AG04449 (cell line): ENCODE measurements around the gene RNF146.
A peak's percentile ranks its signal among the peaks of the same experiment; 100 is the strongest.

Source experiments
- CTCF ChIA-PET: fragments of 350-600 bp; formaldehyde crosslinking; extraction: SDS; loops from one replicate; lab custom pipeline; 2021; ENCODE audit warnings: antibody characterized with exemption; lab: Yijun Ruan, JAX
- POLR2A ChIA-PET: fragments of 400-600, 350-600 bp; formaldehyde crosslinking; extraction: SDS; loops from one replicate; lab custom pipeline; 2020; ENCODE audit warnings: antibody characterized with exemption, inconsistent platforms; lab: Yijun Ruan, JAX
- DNase-seq: peaks from one replicate; pipeline ENCODE4 v3.0.0-alpha.2; 2010; ENCODE audit warnings: low read depth, low spot score
- H3K4me3 ChIP-seq: 2 replicates; pipeline ENCODE4 v1.5.1; 2011; ENCODE audit warnings: low read depth, mild to moderate bottlenecking, control low read depth, low read length
- CTCF ChIP-seq: IDR thresholded peaks from one replicate; pipeline ENCODE4 v1.5.1; 2011; ENCODE audit warnings: mild to moderate bottlenecking, moderate library complexity, low read length, control low read depth, inconsistent platforms; ENCODE audit not compliant: insufficient read depth; ENCODE audit errors: missing control alignments

Gene RNF146

GRCh38 chr6:127266892-127267645 is 405 bp downstream of the RNF146 start:
- ChIA-PET POLR2A (interaction anchor here (0.6 to 1.8 kb wide), 11 partner anchors 20 to 1281 kb away, joined by 3 to 9 read pairs (median 3); partner anchors contain the start of gene TRMT11), CTCF (interaction anchor here (0.6 to 3.0 kb wide), 32 partner anchors 9 to 1969 kb away, joined by 3 to 14 read pairs (median 4); no protein-coding TSS in a partner anchor)
- H3K4me3 ChIP-seq: peak overlapping the region; percentile 92
- DNase-seq: no peak
- no peak for TF ChIP-seq CTCF

GRCh38 chr6:127267646-127268625 is 1.3 kb downstream of the RNF146 start:
- ChIA-PET POLR2A (interaction anchor here (0.6 to 1.8 kb wide), 2 partner anchors 38 to 248 kb away, joined by 3 to 9 read pairs; no protein-coding TSS in a partner anchor), CTCF (interaction anchor here (1.5 to 3.0 kb wide), 7 partner anchors 16 to 271 kb away, joined by 3 to 13 read pairs (median 7); no protein-coding TSS in a partner anchor)
- H3K4me3 ChIP-seq: peak overlapping the region; percentile 92
- no peak for TF ChIP-seq CTCF
- no peak for DNase-seq

- ChIA-PET CTCF (interaction anchor here (1.4 kb wide), 1 partner anchor 82 kb away, joined by 3 read pairs; no protein-coding TSS in a partner anchor), POLR2A (no interaction called here)
- no peak for DNase-seq
- no peak overlapping the region for H3K4me3 ChIP-seq
- TF ChIP-seq CTCF: no peak
These were observed 5.9 kb downstream of the RNF146 start for GRCh38 chr6:127272576-127272975.

GRCh38 chr6:127273499-127273898 is 6.8 kb downstream of the RNF146 start:
- POLR2A ChIA-PET: no interaction called here
- CTCF ChIA-PET: no interaction called here
- H3K4me3 ChIP-seq: no peak overlapping the region
- no peak for TF ChIP-seq CTCF
- DNase-seq: no peak

- ChIA-PET CTCF (interaction anchor here (2.2 kb wide), 1 partner anchor 10 kb away, joined by 14 read pairs; the partner anchor contains the start of gene RNF146), POLR2A (no interaction called here)
- H3K4me3 ChIP-seq: no peak overlapping the region
These were observed 9.7 kb downstream of the RNF146 start for GRCh38 chr6:127276331-127276730.

More at GRCh38 chr6:127276331-127276730, 9.7 kb downstream of the RNF146 start:
- TF ChIP-seq CTCF: no peak
- DNase-seq: no peak
